ENCODE data around the gene NR0B1.

DNA sequence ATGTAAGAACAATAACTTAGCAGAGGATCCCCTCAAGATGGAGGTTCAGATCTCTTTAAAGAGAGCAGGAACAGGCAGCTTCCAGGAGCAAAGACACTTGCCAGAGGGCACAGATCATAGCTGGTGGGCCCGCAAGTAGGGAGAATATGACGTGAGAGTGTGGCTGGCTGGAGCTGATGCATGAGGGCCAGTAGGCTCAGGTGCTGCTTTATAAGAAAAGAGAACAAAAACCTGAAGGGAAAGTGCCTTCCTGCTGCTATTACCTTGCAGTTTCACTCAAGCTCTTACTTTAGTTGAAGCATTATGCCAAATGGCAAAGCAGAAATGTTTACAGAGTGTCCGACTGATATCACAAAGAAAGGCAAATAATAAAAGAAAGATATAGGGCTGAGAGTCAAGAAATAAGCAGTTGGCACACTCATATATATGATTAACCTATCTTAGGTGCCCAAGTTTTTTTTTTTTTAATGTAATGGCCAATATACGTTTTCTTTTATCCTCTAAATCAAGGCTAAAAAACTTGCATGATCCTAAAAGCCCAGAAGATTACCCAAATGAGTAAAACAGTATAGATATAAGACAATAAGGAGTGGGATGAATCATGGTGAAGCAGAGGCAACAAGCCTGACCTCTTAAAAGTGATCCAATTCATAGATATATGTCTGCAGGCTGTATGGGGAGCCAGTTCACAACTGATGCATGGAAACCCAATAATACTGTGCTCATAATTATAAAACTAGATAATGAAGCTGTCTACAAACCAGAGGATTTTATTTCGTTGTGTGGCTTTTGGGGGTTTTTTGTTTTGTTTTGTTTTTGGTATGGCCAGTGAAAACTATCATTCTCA, 12.6 kb downstream of the NR0B1 start:
- TF ChIP-seq POLR2AphosphoS5 (IDR thresholded peaks at IDR 0.05; ENCODE audit: low read depth, low read length) (no peak), TAF1 (IDR thresholded peaks at IDR 0.05; ENCODE audit: borderline replicate concordance, insufficient read depth, low read length) (no peak)
- TF ChIP-seq, protein P1, sequence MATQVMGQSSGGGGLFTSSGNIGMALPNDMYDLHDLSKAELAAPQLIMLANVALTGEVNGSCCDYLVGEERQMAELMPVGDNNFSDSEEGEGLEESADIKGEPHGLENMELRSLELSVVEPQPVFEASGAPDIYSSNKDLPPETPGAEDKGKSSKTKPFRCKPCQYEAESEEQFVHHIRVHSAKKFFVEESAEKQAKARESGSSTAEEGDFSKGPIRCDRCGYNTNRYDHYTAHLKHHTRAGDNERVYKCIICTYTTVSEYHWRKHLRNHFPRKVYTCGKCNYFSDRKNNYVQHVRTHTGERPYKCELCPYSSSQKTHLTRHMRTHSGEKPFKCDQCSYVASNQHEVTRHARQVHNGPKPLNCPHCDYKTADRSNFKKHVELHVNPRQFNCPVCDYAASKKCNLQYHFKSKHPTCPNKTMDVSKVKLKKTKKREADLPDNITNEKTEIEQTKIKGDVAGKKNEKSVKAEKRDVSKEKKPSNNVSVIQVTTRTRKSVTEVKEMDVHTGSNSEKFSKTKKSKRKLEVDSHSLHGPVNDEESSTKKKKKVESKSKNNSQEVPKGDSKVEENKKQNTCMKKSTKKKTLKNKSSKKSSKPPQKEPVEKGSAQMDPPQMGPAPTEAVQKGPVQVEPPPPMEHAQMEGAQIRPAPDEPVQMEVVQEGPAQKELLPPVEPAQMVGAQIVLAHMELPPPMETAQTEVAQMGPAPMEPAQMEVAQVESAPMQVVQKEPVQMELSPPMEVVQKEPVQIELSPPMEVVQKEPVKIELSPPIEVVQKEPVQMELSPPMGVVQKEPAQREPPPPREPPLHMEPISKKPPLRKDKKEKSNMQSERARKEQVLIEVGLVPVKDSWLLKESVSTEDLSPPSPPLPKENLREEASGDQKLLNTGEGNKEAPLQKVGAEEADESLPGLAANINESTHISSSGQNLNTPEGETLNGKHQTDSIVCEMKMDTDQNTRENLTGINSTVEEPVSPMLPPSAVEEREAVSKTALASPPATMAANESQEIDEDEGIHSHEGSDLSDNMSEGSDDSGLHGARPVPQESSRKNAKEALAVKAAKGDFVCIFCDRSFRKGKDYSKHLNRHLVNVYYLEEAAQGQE (IDR thresholded peaks at IDR 0.05; ENCODE audit: insufficient read depth in 1 of 2, low read depth in 2 of 2, low read length in 2 of 2) = no peak
